UCSD-AML1 (cell line): Measurements from ENCODE around the gene PTH2.
"Not testable (repeated sequence)": the region's sequence is repeated elsewhere in the genome, so short reads cannot be mapped to it uniquely, and the experiment has no call there.

Experiments used
- DNase-seq: peaks from one replicate; lab custom pipeline; 2025; ENCODE audit not compliant: unreplicated experiment; lab: John Stamatoyannopoulos, UW

Gene PTH2

GRCh38 chr19:49390131-49390928 lies 32.9 kb downstream of the PTH2 start:
- DNase-seq: no peak

GRCh38 chr19:49389406-49389805 lies 33.8 kb downstream of the PTH2 start:
- no peak for DNase-seq

GRCh38 chr19:49387936-49388372 lies 35.3 kb downstream of the PTH2 start, which contains the start of gene KASH5:
TSS of gene KASH5 (plus strand) at chr19:49388249. CDS start at chr19:49390884, 2,635 bp downstream.
- no peak for DNase-seq

GRCh38 chr19:49383599-49383998 lies 39.6 kb downstream of the PTH2 start:
- no peak for DNase-seq

- DNase-seq: no peak
Observed at GRCh38 chr19:49382639-49383038, 40.6 kb downstream of the PTH2 start.

GRCh38 chr19:49380391-49380790 lies 42.9 kb downstream of the PTH2 start:
- no peak for DNase-seq

GRCh38 chr19:49378512-49378911 lies 44.7 kb downstream of the PTH2 start:
- DNase-seq: no peak

GRCh38 chr19:49374665-49375434 lies 48.4 kb downstream of the PTH2 start:
- no peak for DNase-seq

- not testable (repeated sequence) for DNase-seq
Observed at GRCh38 chr19:49373174-49373573, 50.1 kb downstream of the PTH2 start.
